Measurements from ENCODE around the gene LEFTY1. TPM values are rescaled to one million over a fixed set of nuclear protein-coding genes. Genes with fewer than 3 reads are reported as not detected.
"Not testable (repeated sequence)": the region's sequence is repeated elsewhere in the genome, so short reads cannot be mapped to it uniquely, and the experiment has no call there.

The LEFTY1 gene
- under 1 TPM in 1 of 2 donors, not detected in 1; 0.27 TPM for total RNA-seq
- long read RNA-seq, result 0 reads

- DNase-seq (no peak), ATAC-seq (peak; percentile 36 to 85)
- intact Hi-C loops (cut with DNase I), result no loop called here
These were observed at the start of gene LEFTY1 for GRCh38 chr1:225888898-225889601. Gene LEFTY1, minus strand, starts transcription at chr1:225889146. Its CDS starts 80 bp downstream, at chr1:225889066.

- ATAC-seq, result no peak
- intact Hi-C loops (cut with DNase I), result no loop called here
- no peak for DNase-seq
These were observed 48.4 kb upstream of the LEFTY1 start for GRCh38 chr1:225937048-225937968.

GRCh38 chr1:225936523-225936922, 47.6 kb upstream of the LEFTY1 start:
- intact Hi-C loops (cut with DNase I), result no loop called here
- no peak for ATAC-seq
- DNase-seq, result no peak

- ATAC-seq; intact Hi-C loops (cut with DNase I); DNase-seq: not testable (repeated sequence)
These were observed 47.1 kb upstream of the LEFTY1 start for GRCh38 chr1:225936086-225936485.

- no peak for ATAC-seq
These were observed 45.8 kb upstream of the LEFTY1 start for GRCh38 chr1:225934711-225935110.

GRCh38 chr1:225933072-225933471, 44.1 kb upstream of the LEFTY1 start:
- DNase-seq (no peak), ATAC-seq (no peak)
- intact Hi-C loops (cut with DNase I), result no loop called here

More at GRCh38 chr1:225934711-225935110, 45.8 kb upstream of the LEFTY1 start:
- intact Hi-C loops (cut with DNase I), result no loop called here
- DNase-seq, result no peak

GRCh38 chr1:225931270-225932136, 42.6 kb upstream of the LEFTY1 start:
- DNase-seq (no peak), ATAC-seq (no peak)
- intact Hi-C loops (cut with DNase I), result no loop called here

GRCh38 chr1:225930566-225930965, 41.6 kb upstream of the LEFTY1 start:
- DNase-seq (no peak), ATAC-seq (no peak)
- intact Hi-C loops (cut with DNase I), result no loop called here

- intact Hi-C loops (cut with DNase I); ATAC-seq; DNase-seq: not testable (repeated sequence)
These were observed 40.5 kb upstream of the LEFTY1 start for GRCh38 chr1:225929462-225929861.

GRCh38 chr1:225928186-225929175, 39.5 kb upstream of the LEFTY1 start:
- intact Hi-C loops (cut with DNase I), result no loop called here
- no peak for DNase-seq

GRCh38 chr1:225926551-225927113, 37.7 kb upstream of the LEFTY1 start:
- intact Hi-C loops (cut with DNase I), result no loop called here
- DNase-seq (no peak), ATAC-seq (no peak)

More at GRCh38 chr1:225928186-225929175, 39.5 kb upstream of the LEFTY1 start:
- no peak for ATAC-seq

- ATAC-seq, result peak; percentile 98 to 99
- intact Hi-C loops (cut with DNase I), result no loop called here
- peak; percentile 97 for DNase-seq
These were observed 35.0 kb upstream of the LEFTY1 start, which contains the start of gene PYCR2 for GRCh38 chr1:225923692-225924555. Gene PYCR2, minus strand, starts transcription at chr1:225924250. Its CDS starts 140 bp downstream, at chr1:225924110.

GRCh38 chr1:225923381-225923691, 34.4 kb upstream of the LEFTY1 start:
- intact Hi-C loops (cut with DNase I), result no loop called here
- peak in 1 of 2 donors; percentile 28 for ATAC-seq
- peak; percentile 36 for DNase-seq

GRCh38 chr1:225921734-225922709, 33.1 kb upstream of the LEFTY1 start:
- ATAC-seq (no peak), DNase-seq (no peak)
- intact Hi-C loops (cut with DNase I), result no loop called here

GRCh38 chr1:225919906-225920305, 31.0 kb upstream of the LEFTY1 start:
- intact Hi-C loops (cut with DNase I), result no loop called here
- DNase-seq, result peak; percentile 80
- peak in 1 of 2 donors; percentile 8 for ATAC-seq

GRCh38 chr1:225918280-225918679, 29.3 kb upstream of the LEFTY1 start:
- ATAC-seq (no peak), DNase-seq (no peak)
- intact Hi-C loops (cut with DNase I), result no loop called here

Measured in left cardiac atrium (tissue), 4 donors.